PC-9 (cell line): ENCODE measurements around the gene PROS1. TPM values are rescaled to one million over a fixed set of nuclear protein-coding genes. Genes with fewer than 3 reads are reported as not detected.

ENCODE experiments used
- BruUV-seq: library from RNA; stranded (reverse); fragments of 400-500 nt; replicated peaks from 2 replicates; lab custom pipeline; 2021; lab: Mats Ljungman, UMichigan
- CTCF ChIA-PET: fragments of 300-600 bp; sonication (Branson Sonifier 250); formaldehyde crosslinking; loops from one replicate; lab custom pipeline; 2022; ENCODE audit warnings: antibody characterized with exemption; lab: Charles Lee
- POLR2A ChIA-PET: fragments of 300-600 bp; sonication (Branson Sonifier 250); formaldehyde crosslinking; loops from one replicate; lab custom pipeline; 2022; ENCODE audit warnings: antibody characterized with exemption; ENCODE audit not compliant: unreplicated experiment; lab: Charles Lee
- DNase-seq, 2 experiments: peaks; one replicate each; pipeline versions ENCODE4 v3.0.0 to v3.0.0-alpha.2; 2015 to 2022; ENCODE audit warnings: mixed read lengths in 1 of 2
- H2AFZ ChIP-seq: fragments of 200-600 bp; sonication (generic); 2 replicates; pipeline ENCODE4 v1.8.1; 2017; ENCODE audit warnings: antibody characterized with exemption
- H3F3A ChIP-seq: fragments of 200-600 bp; sonication (generic); 2 replicates; pipeline ENCODE4 v1.8.1; 2017; ENCODE audit warnings: antibody characterized with exemption, mild to moderate bottlenecking, low read depth; ENCODE audit not compliant: insufficient read depth
- H3K27ac ChIP-seq: fragments of 200-600 bp; sonication (generic); 2 replicates; pipeline ENCODE4 v1.6.1; 2016; ENCODE audit warnings: mixed run types
- H3K27me3 ChIP-seq: fragments of 200-600 bp; sonication (generic); 2 replicates; pipeline ENCODE4 v1.6.1; 2016; ENCODE audit warnings: low read depth, mixed run types; ENCODE audit not compliant: insufficient read depth
- H3K36me3 ChIP-seq: fragments of 200-600 bp; sonication (generic); 2 replicates; pipeline ENCODE4 v1.6.1; 2016; ENCODE audit warnings: low read depth, mixed run types
- H3K4me1 ChIP-seq: fragments of 200-600 bp; sonication (generic); replicated peaks from 2 replicates; pipeline ENCODE4 v1.6.1; 2016; ENCODE audit warnings: mixed run types; ENCODE audit not compliant: insufficient read depth
- H3K4me2 ChIP-seq: fragments of 200-600 bp; sonication (generic); 2 replicates; pipeline ENCODE4 v1.6.1; 2017; ENCODE audit warnings: mixed run types
- H3K4me3 ChIP-seq: fragments of 200-600 bp; sonication (generic); 2 replicates; pipeline ENCODE4 v1.6.1; 2016; ENCODE audit warnings: mixed run types
- H3K79me2 ChIP-seq: fragments of 200-600 bp; sonication (generic); 2 replicates; pipeline ENCODE4 v1.6.1; 2017; ENCODE audit warnings: low read depth, mixed run types
- H3K9me2 ChIP-seq: fragments of 200-600 bp; sonication (generic); 2 replicates; pipeline ENCODE4 v1.8.1; 2017; ENCODE audit warnings: mild to moderate bottlenecking; ENCODE audit not compliant: insufficient read depth
- H3K9me3 ChIP-seq: fragments of 200-600 bp; sonication (generic); 2 replicates; pipeline ENCODE4 v1.8.1; 2016; ENCODE audit warnings: low read depth; ENCODE audit not compliant: insufficient read depth
- H4K20me1 ChIP-seq: fragments of 200-600 bp; sonication (generic); 2 replicates; pipeline ENCODE4 v1.8.1; 2017; ENCODE audit not compliant: insufficient read depth
- EZH2 ChIP-seq: fragments of 200-600 bp; sonication (generic); IDR thresholded peaks from 2 replicates; pipeline ENCODE4 v1.8.0; 2017; ENCODE audit warnings: antibody characterized with exemption, low read depth
- intact Hi-C: fragments of 100-400 bp; cut with micrococcal nuclease; formaldehyde crosslinking; loops from one replicate; pipeline ENCODE4 v1.10.0; 2022; ENCODE audit not compliant: unreplicated experiment
- total RNA-seq: library from RNA; stranded (reverse); gene quantifications from 2 replicates; pipeline ENCODE4 v1.2.3, GENCODE V29; 2021
- TF ChIP-seq, protein P1 (sequence below): fragments of 200-600 bp; sonication (generic); conservative IDR thresholded peaks from 2 replicates; pipeline ENCODE4 v1.6.1; 2017; ENCODE audit warnings: mixed run types, antibody characterized with exemption, mild to moderate bottlenecking, moderate library complexity

The PROS1 gene
- total RNA-seq, 1 experiment from 2014 or later = 0.57 TPM

DNA sequence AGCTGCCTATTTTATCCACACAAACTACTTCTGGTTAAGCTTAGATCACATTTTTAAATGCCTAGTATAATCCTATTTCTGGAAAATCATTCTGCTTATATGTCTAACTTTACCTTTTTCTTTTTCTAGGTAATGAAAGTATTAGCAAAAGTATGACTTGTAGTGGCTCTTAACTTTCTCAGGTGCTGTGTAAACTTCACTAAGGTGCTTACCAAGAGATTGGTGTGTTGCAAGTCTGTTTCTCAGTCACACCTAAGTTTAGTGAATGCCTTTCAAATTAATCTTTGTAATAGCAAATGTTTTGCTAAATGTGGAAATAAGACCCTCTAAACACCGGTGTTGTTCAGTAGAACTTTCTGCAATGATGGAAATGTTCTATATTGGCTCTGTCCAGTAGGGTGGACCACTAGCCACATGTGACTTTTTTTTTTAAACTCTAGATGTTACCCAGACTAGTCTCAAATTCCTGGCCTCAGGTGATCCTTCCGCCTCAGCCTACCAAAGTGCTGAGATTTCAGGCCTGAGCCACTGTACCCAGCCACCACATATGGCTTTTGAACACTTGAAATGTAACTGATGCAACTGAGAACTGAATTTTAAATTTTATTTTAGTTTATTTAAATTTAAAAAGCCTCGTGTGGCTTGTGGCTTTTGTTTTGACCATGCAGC is 28.3 kb upstream of the PROS1 start:
- Histone ChIP-seq H3K27ac (no peak overlapping the region), H3K4me2 (no peak overlapping the region), H3K9me2 (no peaks in the 10 kb centered on the region), H3K36me3 (no peaks in the 10 kb centered on the region), H3K9me3 (no peaks in the 10 kb centered on the region), H3K27me3 (no peaks in the 10 kb centered on the region), H3K4me3 (no peak overlapping the region), H3K79me2 (no peaks in the 10 kb centered on the region), H4K20me1 (no peaks in the 10 kb centered on the region), H3K4me1 (peaks cover 8% of the 10 kb centered on the region; the same call in 1 of the 2 replicates), H2AFZ (no peak overlapping the region), H3F3A (no peaks in the 10 kb centered on the region)
- intact Hi-C loops = loop anchor here (10.0 kb wide), 1 partner anchor 243 kb away; no protein-coding TSS in a partner anchor
- no peak for TF ChIP-seq EZH2
- TF ChIP-seq, protein P1, sequence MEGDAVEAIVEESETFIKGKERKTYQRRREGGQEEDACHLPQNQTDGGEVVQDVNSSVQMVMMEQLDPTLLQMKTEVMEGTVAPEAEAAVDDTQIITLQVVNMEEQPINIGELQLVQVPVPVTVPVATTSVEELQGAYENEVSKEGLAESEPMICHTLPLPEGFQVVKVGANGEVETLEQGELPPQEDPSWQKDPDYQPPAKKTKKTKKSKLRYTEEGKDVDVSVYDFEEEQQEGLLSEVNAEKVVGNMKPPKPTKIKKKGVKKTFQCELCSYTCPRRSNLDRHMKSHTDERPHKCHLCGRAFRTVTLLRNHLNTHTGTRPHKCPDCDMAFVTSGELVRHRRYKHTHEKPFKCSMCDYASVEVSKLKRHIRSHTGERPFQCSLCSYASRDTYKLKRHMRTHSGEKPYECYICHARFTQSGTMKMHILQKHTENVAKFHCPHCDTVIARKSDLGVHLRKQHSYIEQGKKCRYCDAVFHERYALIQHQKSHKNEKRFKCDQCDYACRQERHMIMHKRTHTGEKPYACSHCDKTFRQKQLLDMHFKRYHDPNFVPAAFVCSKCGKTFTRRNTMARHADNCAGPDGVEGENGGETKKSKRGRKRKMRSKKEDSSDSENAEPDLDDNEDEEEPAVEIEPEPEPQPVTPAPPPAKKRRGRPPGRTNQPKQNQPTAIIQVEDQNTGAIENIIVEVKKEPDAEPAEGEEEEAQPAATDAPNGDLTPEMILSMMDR = no peak
- CTCF ChIA-PET = interaction anchor here (1.9 kb wide), 1 partner anchor 67 kb away, joined by 4 read pairs; no protein-coding TSS in a partner anchor
- BruUV-seq = no TSS peak
- POLR2A ChIA-PET = no interaction called here
- DNase-seq = no peak

DNA sequence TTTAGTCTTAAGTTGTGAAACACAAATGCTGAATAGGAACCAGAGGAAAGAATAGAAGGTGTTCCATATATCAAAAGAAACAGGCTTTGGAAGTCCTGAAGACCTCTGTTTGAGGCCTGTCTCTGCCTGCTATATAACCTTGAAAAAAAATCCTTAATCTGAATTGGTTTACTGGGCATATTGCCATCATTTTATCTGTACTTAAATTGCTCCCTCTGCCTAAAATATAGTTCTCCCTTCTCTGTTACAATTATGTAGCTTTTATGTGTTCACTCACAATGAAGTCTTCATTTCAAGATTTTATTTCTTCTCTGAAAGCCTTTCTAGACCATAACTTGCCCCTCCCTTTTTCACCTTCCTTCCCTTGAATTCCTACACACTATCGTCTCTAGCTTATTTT is 27.5 kb upstream of the PROS1 start:
- intact Hi-C loops = loop anchor here (10.0 kb wide), 1 partner anchor 244 kb away; no protein-coding TSS in a partner anchor
- H2AFZ ChIP-seq = no peak overlapping the region
- no peaks in the 10 kb centered on the region for H3K9me2 ChIP-seq
- H3K4me2 ChIP-seq = no peak overlapping the region
- no TSS peak for BruUV-seq
- H3K4me3 ChIP-seq = no peak overlapping the region
- no peaks in the 10 kb centered on the region for H3K36me3 ChIP-seq
- TF ChIP-seq, protein P1 = no peak
- TF ChIP-seq EZH2 = no peak
- no peaks in the 10 kb centered on the region for H3K27me3 ChIP-seq
- H3K79me2 ChIP-seq = no peaks in the 10 kb centered on the region
- H3F3A ChIP-seq = no peaks in the 10 kb centered on the region
- peaks cover 8% of the 10 kb centered on the region; the same call in 1 of the 2 replicates for H3K4me1 ChIP-seq
- H4K20me1 ChIP-seq = no peaks in the 10 kb centered on the region
- H3K27ac ChIP-seq = no peak overlapping the region
- no peak for DNase-seq
- ChIA-PET POLR2A (no interaction called here), CTCF (interaction anchor here (1.9 kb wide), 1 partner anchor 68 kb away, joined by 4 read pairs; no protein-coding TSS in a partner anchor)
- H3K9me3 ChIP-seq = no peaks in the 10 kb centered on the region

GRCh38 chr3:93994056-93994455 is 20.4 kb upstream of the PROS1 start:
- POLR2A ChIA-PET = no interaction called here
- DNase-seq = no peak
- Histone ChIP-seq H3F3A (no peaks in the 10 kb centered on the region), H4K20me1 (0 out of 2 replicates have a peak, but pooled peaks cover 8% of the 10 kb centered on the region), H3K27me3 (no peaks in the 10 kb centered on the region), H3K4me3 (no peak overlapping the region), H2AFZ (no peak overlapping the region), H3K79me2 (no peaks in the 10 kb centered on the region), H3K36me3 (no peaks in the 10 kb centered on the region), H3K9me2 (no peaks in the 10 kb centered on the region), H3K4me2 (no peak overlapping the region), H3K27ac (no peak overlapping the region), H3K4me1 (no peaks in the 10 kb centered on the region), H3K9me3 (no peaks in the 10 kb centered on the region)
- TF ChIP-seq, protein P1 = no peak
- TF ChIP-seq EZH2 = no peak
- no TSS peak for BruUV-seq
- CTCF ChIA-PET = no interaction called here
- intact Hi-C loops = no loop called here
